Neural cell (in vitro differentiated cells): ENCODE results near the gene TFEB.

ENCODE experiments used
- CTCF ChIP-seq: fragments of 450-650 bp; IDR thresholded peaks from 2 replicates; pipeline ENCODE4 v1.5.1; 2014; ENCODE audit warnings: antibody characterized with exemption, mild to moderate bottlenecking, moderate library complexity; ENCODE audit not compliant: poor library complexity, severe bottlenecking
- EP300 ChIP-seq: fragments of 450-650 bp; conservative IDR thresholded peaks from 2 replicates; pipeline ENCODE4 v1.6.1; 2014; ENCODE audit warnings: antibody characterized with exemption, mild to moderate bottlenecking, moderate library complexity; ENCODE audit not compliant: poor library complexity, severe bottlenecking
- EZH2 ChIP-seq: fragments of 200-600, 300-800 bp; shearing (Covaris generic), sonication (generic); IDR thresholded peaks from 2 replicates; pipeline ENCODE4 v1.6.1; 2014; ENCODE audit warnings: antibody characterized with exemption, low read length, borderline replicate concordance, mild to moderate bottlenecking; ENCODE audit not compliant: insufficient read depth, poor library complexity, severe bottlenecking
- MXI1 ChIP-seq: fragments of 450-650 bp; conservative IDR thresholded peaks from 2 replicates; pipeline ENCODE4 v1.6.1; 2014; ENCODE audit warnings: antibody characterized with exemption, mild to moderate bottlenecking; ENCODE audit not compliant: poor library complexity, severe bottlenecking
- TAF1 ChIP-seq: IDR thresholded peaks from 2 replicates; pipeline ENCODE4 v1.6.1; 2012; ENCODE audit warnings: low read depth

GRCh38 chr6:41680182-41680965, 55.0 kb downstream of the TFEB start:
- TF ChIP-seq EZH2: no peak
- TF ChIP-seq CTCF: no peak
- TF ChIP-seq MXI1: no peak
- no peak for TF ChIP-seq EP300
- no peak for TF ChIP-seq TAF1
